K562 (cell line): ENCODE results near the gene TRMT1L. TPM values are rescaled to one million over a fixed set of nuclear protein-coding genes. Genes with fewer than 3 reads are reported as not detected.

Source experiments
- ATAC-seq: fragments of 200-7000 bp; cut with Tn5 transposase; 3 replicates; pipeline ENCODE4 v1.9.1; 2020; ENCODE audit warnings: moderate library complexity
- BruUV-seq: library from RNA; stranded (reverse); fragments of 400-500 nt; replicated peaks from 2 replicates; lab custom pipeline; 2021; lab: Mats Ljungman, UMichigan
- CTCF ChIA-PET: fragments of 300-600 bp; formaldehyde crosslinking; extraction: SDS; loops from one replicate; lab custom pipeline; 2021; ENCODE audit warnings: low intra/inter-chr PET ratio; lab: Yijun Ruan, JAX
- POLR2A ChIA-PET: fragments of 300-600, 350-650 bp; sonication (Branson Sonifier 250); formaldehyde crosslinking; extraction: SDS; loops from one replicate; lab custom pipeline; 2021; ENCODE audit warnings: antibody characterized with exemption, inconsistent platforms; lab: Yijun Ruan, JAX
- DNase-seq, 4 experiments: peaks; one replicate each; pipeline versions ENCODE4 v3.0.0 to v3.0.0-alpha.2; 2011 to 2018; ENCODE audit warnings: low spot score in 3 of 4, mixed read lengths in 3 of 4; ENCODE audit errors: extremely low read depth in 1 of 4
- FAIRE-seq: peaks from 2 replicates; lab custom pipeline; 2011; peaks lifted over from hg19 to GRCh38; lab: Jason Lieb, UNC
- H2AFZ ChIP-seq: 2 replicates; pipeline ENCODE4 v1.6.0; 2011; ENCODE audit warnings: low read depth, low read length, control low read depth, inconsistent platforms
- H3K27ac ChIP-seq: fragments of 200-600 bp; 3 replicates; pipeline ENCODE4 v1.8.0; 2011; ENCODE audit warnings: low read depth, mild to moderate bottlenecking, control low read depth, inconsistent platforms, low read length, moderate library complexity, mixed read lengths; ENCODE audit errors: extremely low read depth
- H3K27me3 ChIP-seq, 2 experiments: fragments of 300-600 bp in 1 of 2; 2 replicates in 1 of 2; 3 replicates in 1 of 2; pipeline versions ENCODE4 v1.6.0 to v1.8.0; 2011; ENCODE audit warnings: inconsistent platforms in 2 of 2, low read length in 2 of 2, mild to moderate bottlenecking in 1 of 2, mixed read lengths in 1 of 2, moderate library complexity in 1 of 2; ENCODE audit not compliant: control insufficient read depth in 2 of 2, insufficient read depth in 2 of 2
- H3K36me3 ChIP-seq: fragments of 300-600 bp; 3 replicates; pipeline ENCODE4 v1.8.0; 2011; ENCODE audit warnings: mild to moderate bottlenecking, low read length, inconsistent platforms; ENCODE audit not compliant: control insufficient read depth, insufficient read depth
- H3K4me1 ChIP-seq, 2 experiments: fragments of 200-600 bp in 1 of 2; replicated peaks in 1 of 2; 2 replicates in 1 of 2; 3 replicates in 1 of 2; pipeline versions ENCODE4 v1.5.1 to v1.8.0; 2011; ENCODE audit warnings: inconsistent platforms in 2 of 2, low read length in 2 of 2, mild to moderate bottlenecking in 1 of 2, mixed read lengths in 1 of 2, moderate library complexity in 1 of 2; ENCODE audit not compliant: control insufficient read depth in 2 of 2, insufficient read depth in 2 of 2
- H3K4me2 ChIP-seq: 2 replicates; pipeline ENCODE4 v1.6.1; 2011; ENCODE audit warnings: low read length, control low read depth, inconsistent platforms, mixed read lengths; ENCODE audit not compliant: insufficient read depth
- H3K4me3 ChIP-seq: fragments of 200-600 bp; sonication (generic), shearing (Covaris generic); 2 replicates; pipeline ENCODE4 v1.5.1; 2016; ENCODE audit warnings: control low read depth, inconsistent platforms
- H3K79me2 ChIP-seq: fragments of 200-600 bp; 3 replicates; pipeline ENCODE4 v1.8.0; 2011; ENCODE audit warnings: low read length, inconsistent platforms; ENCODE audit not compliant: control insufficient read depth, insufficient read depth
- H3K9ac ChIP-seq, 2 experiments: 2 replicates each; pipeline versions ENCODE4 v1.6.0 to v1.6.1; 2011; ENCODE audit warnings: low read depth in 2 of 2, low read length in 2 of 2, control low read depth in 1 of 2, inconsistent platforms in 1 of 2, mild to moderate bottlenecking in 1 of 2, mixed read lengths in 1 of 2; ENCODE audit not compliant: insufficient read depth in 1 of 2
- H3K9me1 ChIP-seq: one replicate; pipeline ENCODE4 v1.6.0; 2011; ENCODE audit warnings: inconsistent platforms, mild to moderate bottlenecking, low read length, moderate library complexity; ENCODE audit not compliant: control insufficient read depth, insufficient read depth
- H3K9me3 ChIP-seq: replicated peaks from 2 replicates; pipeline ENCODE4 v1.5.1; 2011; ENCODE audit warnings: low read depth, low read length, inconsistent platforms; ENCODE audit not compliant: control insufficient read depth, insufficient read depth
- H4K20me1 ChIP-seq: replicated peaks from 2 replicates; pipeline ENCODE4 v1.6.1; 2011; ENCODE audit warnings: low read length, inconsistent platforms, mixed read lengths; ENCODE audit not compliant: control insufficient read depth, insufficient read depth
- CHCHD3 ChIP-seq: fragments of 250-450 bp; sonication (Bioruptor Pico); IDR thresholded peaks from 2 replicates; pipeline ENCODE4 v2.1.2; 2022; ENCODE audit warnings: mild to moderate bottlenecking
- GTF2A2 ChIP-seq: IDR thresholded peaks from 2 replicates; pipeline ENCODE4 v1.6.1; 2016; ENCODE audit warnings: mild to moderate bottlenecking, missing genetic modification characterization, missing compliant biosample characterization
- MEF2D ChIP-seq: conservative IDR thresholded peaks from 2 replicates; pipeline ENCODE4 v1.6.1; 2016; ENCODE audit warnings: low read depth, missing genetic modification characterization, missing compliant biosample characterization
- MGA ChIP-seq: fragments of 450-650 bp; IDR thresholded peaks from 2 replicates; pipeline ENCODE4 v1.6.1; 2016; ENCODE audit warnings: mild to moderate bottlenecking, moderate library complexity
- NFIC ChIP-seq: fragments of 450-650 bp; IDR thresholded peaks from 2 replicates; pipeline ENCODE4 v1.6.1; 2017; ENCODE audit warnings: mild to moderate bottlenecking, inconsistent platforms
- NFIX ChIP-seq: fragments of 250-450 bp; sonication (Bioruptor Pico); IDR thresholded peaks from 2 replicates; pipeline ENCODE4 v1.4.0; 2020; ENCODE audit warnings: low read depth, mild to moderate bottlenecking, moderate library complexity
- NFYB ChIP-seq: IDR thresholded peaks from 2 replicates; pipeline ENCODE4 v1.6.1; 2011; ENCODE audit warnings: mild to moderate bottlenecking, moderate library complexity; ENCODE audit not compliant: insufficient read length; ENCODE audit errors: extremely low read depth
- SMAD1 ChIP-seq: fragments of 150-350 bp; IDR thresholded peaks from 2 replicates; pipeline ENCODE4 v1.6.1; 2014; ENCODE audit warnings: low read length, low read depth; ENCODE audit not compliant: partially characterized antibody
- ZNF511 ChIP-seq: sonication (generic); formaldehyde crosslinking; IDR thresholded peaks from 2 replicates; pipeline ENCODE4 v1.8.0; 2022; ENCODE audit warnings: mild to moderate bottlenecking, missing genetic modification reagents
- WGBS: fragments of 100-300 bp; shearing (Covaris generic); methylation state at CpG from one replicate; pipeline ENCODE4 v1.1.6; 2016; ENCODE audit warnings: low coverage, mixed read lengths; ENCODE audit not compliant: insufficient coverage; ENCODE audit errors: missing lambda C conversion rate; 5-methylcytosine and 5-hydroxymethylcytosine counted together
- in situ Hi-C: fragments of 300-500 bp; cut with MboI; formaldehyde crosslinking; loops from 4 replicates; pipeline ENCODE4 v1.15.0; 2018; ENCODE audit warnings: inconsistent platforms, mixed read lengths
- intact Hi-C: fragments of 100-400 bp; cut with micrococcal nuclease; formaldehyde crosslinking; loops from 2 replicates; pipeline ENCODE4 v1.14.2; 2022
- polyA plus RNA-seq, 8 experiments: library from polyadenylated mRNA; depleted of rRNA in 4 of 8; stranded (reverse) in 5 of 8; unstranded in 3 of 8; fragments of >200 nt; fragmentation: Nextera tagmentation in 2 of 8; fragmentation: Illumina TruSeq in 1 of 8; extraction: Ambion mirVana in 2 of 8; extraction: Trizol in 1 of 8; gene quantifications; 2 replicates each; pipeline versions ENCODE4 v1.2.1 to v1.2.3, GENCODE V29; 2011 to 2014; ENCODE audit warnings: inconsistent platforms in 1 of 8, missing spikeins in 1 of 8
- total RNA-seq, 7 experiments: library from RNA; depleted of rRNA in 6 of 7; stranded (reverse); fragments of >200 nt in 6 of 7; fragmentation: Illumina TruSeq in 2 of 7; extraction: Trizol in 2 of 7; gene quantifications; 2 replicates each; pipeline versions ENCODE4 v1.2.1 to v1.2.3, GENCODE V29; 2011 to 2021; ENCODE audit warnings: low replicate concordance in 1 of 7

TRMT1L gene
- total and polyA plus RNA-seq, 9 of the 15 experiments (the other 6 are each of a cell fraction or from before 2014, with no cell fraction given), result 6.4 to 88.9 (median 32.9) TPM

- no peak for TF ChIP-seq NFYB
Measured at GRCh38 chr1:185159966-185160365, 3.2 kb upstream of the TRMT1L start (continued).

GRCh38 chr1:185158800-185159199, 2.0 kb upstream of the TRMT1L start:
- H3K9ac ChIP-seq, result no peak overlapping the region
- H3K27ac ChIP-seq, result no peak overlapping the region
- H3K79me2 ChIP-seq, result peaks cover 33% of the 10 kb centered on the region
- WGBS, result 31% methylated on average over 2 of the region's 2 CpGs
- ATAC-seq, result no peak
- CTCF ChIA-PET, result no interaction called here
- no peak overlapping the region for H2AFZ ChIP-seq
- H3K9me3 ChIP-seq, result no peaks in the 10 kb centered on the region
- POLR2A ChIA-PET, result interaction anchor here (2.3 kb wide), 1 partner anchor 11 kb away, joined by 12 read pairs; no protein-coding TSS in a partner anchor
- peaks cover 10 to 13% of the 10 kb centered on the region in 2 experiments; a peak in 3 of 5 replicates for H3K4me1 ChIP-seq
- no peak for FAIRE-seq
- in situ Hi-C loops, result no loop called here
- no peaks in the 10 kb centered on the region for H3K9me1 ChIP-seq
- H3K36me3 ChIP-seq, result no peaks in the 10 kb centered on the region
- no peak overlapping the region for H3K4me2 ChIP-seq
- H3K4me3 ChIP-seq, result no peak overlapping the region
- no peaks in the 10 kb centered on the region for H4K20me1 ChIP-seq
- DNase-seq, result peak in 1 of 4 experiments; percentile 44
- no TSS peak for BruUV-seq
- intact Hi-C loops, result loop anchor here (5.0 kb wide), 1 partner anchor 401 kb away; no protein-coding TSS in a partner anchor
- no peaks in the 10 kb centered on the region for H3K27me3 ChIP-seq
- TF ChIP-seq MGA (0 out of 2 replicates have a peak, but pooled peaks have one; percentile 14), CHCHD3 (CRISPR knock-in tag) (no peak), NFIX (peak; percentile 97), ZNF511 (CRISPR knock-in tag) (no peak), SMAD1 (peak; percentile 58), GTF2A2 (tag) (no peak), MEF2D (tag) (no peak), NFIC (peak; percentile 99)
